ENCODE results near the gene UQCRC2.

UQCRC2 gene

DNA sequence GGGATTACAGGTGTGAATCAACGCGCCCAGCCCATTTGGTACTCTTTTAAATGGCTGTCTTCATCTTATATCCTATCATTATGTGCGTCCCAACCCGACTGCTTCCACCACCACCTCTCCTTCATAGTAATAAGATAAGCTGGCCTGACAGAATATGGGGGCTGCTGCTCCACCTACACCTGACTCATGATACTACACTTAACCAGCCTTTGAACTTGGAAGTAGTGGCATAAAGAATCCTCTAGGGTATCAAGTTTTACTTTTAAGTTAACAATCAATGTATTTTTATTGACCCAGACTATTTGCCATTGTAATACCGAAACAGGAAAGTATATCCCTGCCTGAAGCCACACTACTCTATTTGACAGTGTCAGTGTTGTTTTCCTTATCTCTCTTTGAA is 28.9 kb downstream of the UQCRC2 start:
- no peaks in the 10 kb centered on the region for H3K9me3 ChIP-seq (ENCODE audit: control insufficient read depth, insufficient read depth, low read depth, low read length)
- TF ChIP-seq, protein P1, sequence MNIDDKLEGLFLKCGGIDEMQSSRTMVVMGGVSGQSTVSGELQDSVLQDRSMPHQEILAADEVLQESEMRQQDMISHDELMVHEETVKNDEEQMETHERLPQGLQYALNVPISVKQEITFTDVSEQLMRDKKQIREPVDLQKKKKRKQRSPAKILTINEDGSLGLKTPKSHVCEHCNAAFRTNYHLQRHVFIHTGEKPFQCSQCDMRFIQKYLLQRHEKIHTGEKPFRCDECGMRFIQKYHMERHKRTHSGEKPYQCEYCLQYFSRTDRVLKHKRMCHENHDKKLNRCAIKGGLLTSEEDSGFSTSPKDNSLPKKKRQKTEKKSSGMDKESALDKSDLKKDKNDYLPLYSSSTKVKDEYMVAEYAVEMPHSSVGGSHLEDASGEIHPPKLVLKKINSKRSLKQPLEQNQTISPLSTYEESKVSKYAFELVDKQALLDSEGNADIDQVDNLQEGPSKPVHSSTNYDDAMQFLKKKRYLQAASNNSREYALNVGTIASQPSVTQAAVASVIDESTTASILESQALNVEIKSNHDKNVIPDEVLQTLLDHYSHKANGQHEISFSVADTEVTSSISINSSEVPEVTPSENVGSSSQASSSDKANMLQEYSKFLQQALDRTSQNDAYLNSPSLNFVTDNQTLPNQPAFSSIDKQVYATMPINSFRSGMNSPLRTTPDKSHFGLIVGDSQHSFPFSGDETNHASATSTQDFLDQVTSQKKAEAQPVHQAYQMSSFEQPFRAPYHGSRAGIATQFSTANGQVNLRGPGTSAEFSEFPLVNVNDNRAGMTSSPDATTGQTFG (tag by site-specific recombination; IDR thresholded peaks at IDR 0.05; ENCODE audit: borderline replicate concordance), result no peak
- TF ChIP-seq, protein P2, sequence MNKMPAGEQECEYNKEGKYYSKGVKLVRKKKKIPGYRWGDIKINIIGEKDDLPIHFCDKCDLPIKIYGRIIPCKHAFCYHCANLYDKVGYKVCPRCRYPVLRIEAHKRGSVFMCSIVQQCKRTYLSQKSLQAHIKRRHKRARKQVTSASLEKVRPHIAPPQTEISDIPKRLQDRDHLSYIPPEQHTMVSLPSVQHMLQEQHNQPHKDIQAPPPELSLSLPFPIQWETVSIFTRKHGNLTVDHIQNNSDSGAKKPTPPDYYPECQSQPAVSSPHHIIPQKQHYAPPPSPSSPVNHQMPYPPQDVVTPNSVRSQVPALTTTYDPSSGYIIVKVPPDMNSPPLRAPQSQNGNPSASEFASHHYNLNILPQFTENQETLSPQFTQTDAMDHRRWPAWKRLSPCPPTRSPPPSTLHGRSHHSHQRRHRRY (tag by site-specific recombination; IDR thresholded peaks at IDR 0.05), result no peak
- TF ChIP-seq OSR2 (tag by site-specific recombination; IDR thresholded peaks at IDR 0.05) (no peak), ZNF341 (tag by site-specific recombination; IDR thresholded peaks at IDR 0.05; ENCODE audit: low read depth) (no peak), ZNF292 (tag by site-specific recombination; IDR thresholded peaks at IDR 0.05; ENCODE audit: borderline replicate concordance, low read depth) (no peak), WT1 (tag by site-specific recombination; IDR thresholded peaks at IDR 0.05) (no peak), ZNF626 (tag by site-specific recombination; IDR thresholded peaks at IDR 0.05) (no peak), ZNF426 (tag by site-specific recombination; IDR thresholded peaks at IDR 0.05) (no peak), ZNF138 (tag by site-specific recombination; IDR thresholded peaks at IDR 0.05; ENCODE audit: borderline replicate concordance) (no peak), ZNF140 (tag by site-specific recombination; IDR thresholded peaks at IDR 0.05) (no peak), ZNF223 (tag by site-specific recombination; IDR thresholded peaks at IDR 0.05) (no peak), ZNF169 (tag by site-specific recombination; IDR thresholded peaks at IDR 0.05) (no peak), ZNF266 (tag by site-specific recombination; IDR thresholded peaks at IDR 0.05; ENCODE audit: low read depth) (no peak)
- TF ChIP-seq, protein P3, sequence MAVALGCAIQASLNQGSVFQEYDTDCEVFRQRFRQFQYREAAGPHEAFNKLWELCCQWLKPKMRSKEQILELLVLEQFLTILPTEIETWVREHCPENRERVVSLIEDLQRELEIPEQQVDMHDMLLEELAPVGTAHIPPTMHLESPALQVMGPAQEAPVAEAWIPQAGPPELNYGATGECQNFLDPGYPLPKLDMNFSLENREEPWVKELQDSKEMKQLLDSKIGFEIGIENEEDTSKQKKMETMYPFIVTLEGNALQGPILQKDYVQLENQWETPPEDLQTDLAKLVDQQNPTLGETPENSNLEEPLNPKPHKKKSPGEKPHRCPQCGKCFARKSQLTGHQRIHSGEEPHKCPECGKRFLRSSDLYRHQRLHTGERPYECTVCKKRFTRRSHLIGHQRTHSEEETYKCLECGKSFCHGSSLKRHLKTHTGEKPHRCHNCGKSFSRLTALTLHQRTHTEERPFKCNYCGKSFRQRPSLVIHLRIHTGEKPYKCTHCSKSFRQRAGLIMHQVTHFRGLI (tag by site-specific recombination; IDR thresholded peaks at IDR 0.05), result no peak
- TF ChIP-seq, protein P4, sequence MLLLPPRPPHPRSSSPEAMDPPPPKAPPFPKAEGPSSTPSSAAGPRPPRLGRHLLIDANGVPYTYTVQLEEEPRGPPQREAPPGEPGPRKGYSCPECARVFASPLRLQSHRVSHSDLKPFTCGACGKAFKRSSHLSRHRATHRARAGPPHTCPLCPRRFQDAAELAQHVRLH (tag by site-specific recombination; IDR thresholded peaks at IDR 0.05), result no peak
- TF ChIP-seq, protein P5, sequence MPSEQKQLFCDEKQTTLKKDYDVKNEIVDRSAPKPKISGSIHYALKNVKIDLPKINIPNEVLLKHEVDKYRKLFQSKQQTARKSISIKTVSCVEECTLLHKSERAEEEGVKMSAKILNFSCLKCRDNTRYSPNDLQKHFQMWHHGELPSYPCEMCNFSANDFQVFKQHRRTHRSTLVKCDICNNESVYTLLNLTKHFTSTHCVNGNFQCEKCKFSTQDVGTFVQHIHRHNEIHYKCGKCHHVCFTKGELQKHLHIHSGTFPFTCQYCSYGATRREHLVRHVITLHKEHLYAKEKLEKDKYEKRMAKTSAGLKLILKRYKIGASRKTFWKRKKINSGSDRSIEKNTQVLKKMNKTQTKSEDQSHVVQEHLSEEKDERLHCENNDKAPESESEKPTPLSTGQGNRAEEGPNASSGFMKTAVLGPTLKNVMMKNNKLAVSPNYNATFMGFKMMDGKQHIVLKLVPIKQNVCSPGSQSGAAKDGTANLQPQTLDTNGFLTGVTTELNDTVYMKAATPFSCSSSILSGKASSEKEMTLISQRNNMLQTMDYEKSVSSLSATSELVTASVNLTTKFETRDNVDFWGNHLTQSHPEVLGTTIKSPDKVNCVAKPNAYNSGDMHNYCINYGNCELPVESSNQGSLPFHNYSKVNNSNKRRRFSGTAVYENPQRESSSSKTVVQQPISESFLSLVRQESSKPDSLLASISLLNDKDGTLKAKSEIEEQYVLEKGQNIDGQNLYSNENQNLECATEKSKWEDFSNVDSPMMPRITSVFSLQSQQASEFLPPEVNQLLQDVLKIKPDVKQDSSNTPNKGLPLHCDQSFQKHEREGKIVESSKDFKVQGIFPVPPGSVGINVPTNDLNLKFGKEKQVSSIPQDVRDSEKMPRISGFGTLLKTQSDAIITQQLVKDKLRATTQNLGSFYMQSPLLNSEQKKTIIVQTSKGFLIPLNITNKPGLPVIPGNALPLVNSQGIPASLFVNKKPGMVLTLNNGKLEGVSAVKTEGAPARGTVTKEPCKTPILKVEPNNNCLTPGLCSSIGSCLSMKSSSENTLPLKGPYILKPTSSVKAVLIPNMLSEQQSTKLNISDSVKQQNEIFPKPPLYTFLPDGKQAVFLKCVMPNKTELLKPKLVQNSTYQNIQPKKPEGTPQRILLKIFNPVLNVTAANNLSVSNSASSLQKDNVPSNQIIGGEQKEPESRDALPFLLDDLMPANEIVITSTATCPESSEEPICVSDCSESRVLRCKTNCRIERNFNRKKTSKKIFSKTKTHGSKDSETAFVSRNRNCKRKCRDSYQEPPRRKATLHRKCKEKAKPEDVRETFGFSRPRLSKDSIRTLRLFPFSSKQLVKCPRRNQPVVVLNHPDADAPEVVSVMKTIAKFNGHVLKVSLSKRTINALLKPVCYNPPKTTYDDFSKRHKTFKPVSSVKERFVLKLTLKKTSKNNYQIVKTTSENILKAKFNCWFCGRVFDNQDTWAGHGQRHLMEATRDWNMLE (tag by site-specific recombination; conservative IDR thresholded peaks at IDR 0.05; ENCODE audit: low read depth), result no peak
- CTCF ChIA-PET, result no interaction called here
- peaks cover 50 to 94% of the 10 kb centered on the region in 2 experiments for H3K36me3 ChIP-seq (ENCODE audit: control insufficient read depth in 2 of 2, insufficient read depth in 1 of 2, low read length in 2 of 2)
- H3K27ac ChIP-seq (ENCODE audit: extremely low read depth, low read depth, low read length), result no peak overlapping the region
- H3K4me1 ChIP-seq (ENCODE audit: control insufficient read depth, insufficient read depth, low read length), result no peaks in the 10 kb centered on the region
- no peak overlapping the region for H3K4me3 ChIP-seq (ENCODE audit: low read depth, low read length)
- POLR2A ChIA-PET, result no interaction called here
